GM18505 (cell line): ENCODE data around the gene MAP3K14.
"Not testable (repeated sequence)": the region's sequence is repeated elsewhere in the genome, so short reads cannot be mapped to it uniquely, and the experiment has no call there.

Source experiments
- ATAC-seq: cut with Tn5 transposase; IDR thresholded peaks from one replicate; pipeline ENCODE4 v1.9.1; 2021; ENCODE audit not compliant: unreplicated experiment
- POLR2A ChIP-seq: IDR thresholded peaks from 4 replicates; pipeline ENCODE4 v1.6.1; 2011; ENCODE audit warnings: borderline replicate concordance; ENCODE audit not compliant: insufficient read depth, insufficient read length; ENCODE audit errors: extremely low read depth

Gene MAP3K14

GRCh38 chr17:45261577-45262515, 55.0 kb downstream of the MAP3K14 start, which contains the start of gene SPATA32:
Gene SPATA32 (minus strand): TSS chr17:45262094. CDS start chr17:45262016, 78 bp downstream.
- peak; percentile 53 for ATAC-seq
- peak; percentile 45 for TF ChIP-seq POLR2A

DNA sequence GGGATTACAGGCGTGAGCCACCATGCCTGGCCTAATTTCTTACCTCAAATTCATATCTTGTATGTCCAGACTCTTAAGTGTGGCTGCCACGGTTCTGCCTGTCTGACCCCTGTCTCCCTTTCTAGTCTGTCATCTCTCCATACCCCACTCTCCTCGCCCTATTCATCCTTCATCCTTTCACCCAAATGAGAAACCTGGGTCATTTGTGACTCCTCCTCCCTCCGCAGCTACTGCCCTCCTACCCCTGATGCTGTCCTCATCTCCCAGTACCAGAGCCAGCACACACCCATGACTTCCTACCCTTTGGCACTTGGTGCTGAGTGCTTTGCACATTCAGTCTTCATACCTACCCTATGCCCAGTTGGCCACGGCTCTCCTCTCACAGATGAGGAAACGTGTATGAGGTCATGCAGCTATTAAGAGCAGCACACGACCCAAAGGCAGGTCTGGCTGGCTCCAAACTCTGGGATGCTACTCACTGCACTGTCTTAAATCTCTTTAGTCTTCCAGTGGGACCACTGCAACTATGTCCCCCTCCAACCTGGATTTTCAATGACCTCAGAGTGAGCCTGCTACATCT, 56.5 kb downstream of the MAP3K14 start:
- no peak for ATAC-seq
- TF ChIP-seq POLR2A: no peak

DNA sequence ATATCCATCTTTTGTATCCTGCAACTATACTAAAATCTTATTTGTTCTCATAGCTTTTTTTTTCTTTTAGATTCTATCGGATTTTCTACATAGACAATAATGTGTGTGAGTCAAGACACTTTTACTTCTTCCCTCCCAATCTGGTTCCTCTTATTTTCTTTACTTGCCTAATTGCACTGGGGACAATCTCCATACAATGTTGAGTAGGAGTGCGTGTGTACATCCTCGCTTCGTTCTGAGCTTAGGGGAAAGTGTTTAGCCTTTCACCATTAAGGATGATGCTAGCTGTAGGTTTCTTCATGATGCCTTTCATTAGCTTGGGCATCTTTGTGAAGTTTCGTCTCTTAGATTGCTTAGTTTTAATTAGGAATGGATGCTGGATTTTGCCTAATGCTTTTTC, 57.8 kb downstream of the MAP3K14 start:
- ATAC-seq: no peak
- no peak for TF ChIP-seq POLR2A

DNA sequence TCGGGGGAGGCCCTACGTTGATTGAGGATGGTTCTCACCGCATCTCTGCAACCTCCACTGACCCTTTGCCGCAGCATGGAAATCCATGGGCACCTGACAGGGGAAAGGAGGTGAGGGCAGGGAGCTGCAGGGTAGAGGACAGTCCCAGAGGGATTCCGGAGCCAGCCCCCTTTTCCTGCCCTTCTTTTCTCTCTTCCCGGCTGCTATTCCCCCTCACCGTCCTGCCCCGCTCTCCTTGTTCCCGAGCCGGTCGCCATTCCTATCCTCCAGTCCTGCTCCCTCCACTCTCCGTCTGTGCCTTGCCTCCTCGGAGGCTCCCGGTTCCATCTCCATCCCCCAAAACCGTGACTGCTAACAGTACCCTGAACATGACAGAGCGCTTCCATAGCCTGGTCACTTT, 59.7 kb downstream of the MAP3K14 start:
- ATAC-seq: no peak
- TF ChIP-seq POLR2A: no peak

DNA sequence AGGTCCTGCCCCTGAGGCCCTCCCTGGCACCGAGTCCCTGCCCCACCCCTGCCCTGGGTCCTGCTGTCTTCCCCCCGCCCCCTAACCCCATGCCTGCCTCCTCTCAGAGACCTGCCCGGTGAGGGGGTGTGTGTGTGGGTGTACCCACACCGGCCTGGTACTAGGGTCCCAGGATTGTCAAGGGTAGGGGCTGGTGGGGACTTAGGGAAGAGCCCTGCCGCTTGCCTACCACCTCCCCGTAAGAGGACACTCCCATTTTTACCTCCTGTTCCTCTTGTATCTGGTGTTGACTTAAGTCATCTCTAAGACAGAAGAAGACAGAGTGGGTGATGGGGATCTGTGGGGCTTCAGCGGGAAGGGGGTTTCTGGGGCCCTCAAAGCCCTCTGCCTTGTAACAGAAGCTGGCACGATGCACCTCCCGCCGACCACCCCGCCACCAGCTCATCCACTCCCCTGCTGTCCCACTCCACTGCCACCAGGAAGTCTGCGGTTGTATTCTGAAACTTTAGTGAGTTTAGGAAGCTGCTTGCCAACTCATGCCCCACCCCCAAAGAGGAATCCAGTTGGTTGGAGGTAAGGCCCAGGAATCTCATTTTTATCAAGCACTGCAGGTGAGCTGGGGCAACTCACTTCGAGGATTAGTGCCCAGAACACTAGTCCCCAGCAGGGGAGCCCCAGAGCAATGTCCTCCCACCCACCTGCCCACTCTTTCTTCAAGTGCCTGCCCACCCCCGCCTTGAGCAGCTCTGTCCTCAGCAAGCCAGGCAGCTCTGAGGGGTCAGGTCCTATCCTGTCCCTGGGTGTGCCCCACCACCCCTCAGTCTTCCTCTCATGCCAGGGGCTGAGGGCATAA, 60.5 kb downstream of the MAP3K14 start:
- no peak for ATAC-seq
- TF ChIP-seq POLR2A: no peak

- ATAC-seq: no peak
- no peak for TF ChIP-seq POLR2A
Measured at GRCh38 chr17:45255358-45255757, 61.5 kb downstream of the MAP3K14 start.

DNA sequence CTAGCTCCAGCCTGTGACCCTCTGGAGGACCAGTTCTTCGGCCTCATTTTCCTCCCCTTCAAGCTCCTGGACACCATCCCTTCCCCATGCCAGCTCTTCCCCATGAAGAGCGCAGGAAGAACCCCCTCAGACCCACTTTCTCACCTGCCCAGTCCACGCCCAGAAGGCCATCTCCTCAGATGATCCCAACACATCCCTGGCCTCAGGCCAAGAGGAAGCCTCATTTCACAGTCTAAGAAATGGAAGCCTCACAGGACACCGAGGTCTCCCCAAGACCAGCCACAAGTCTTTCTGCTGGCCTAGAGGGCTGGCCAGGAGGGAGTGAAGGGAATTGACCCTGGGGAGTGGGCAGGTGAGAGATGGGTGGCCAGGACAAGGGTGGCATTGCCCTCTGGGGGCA, 62.9 kb downstream of the MAP3K14 start:
- no peak for ATAC-seq
- no peak for TF ChIP-seq POLR2A

GRCh38 chr17:45253237-45253636, 63.6 kb downstream of the MAP3K14 start:
- not testable (repeated sequence) for ATAC-seq

DNA sequence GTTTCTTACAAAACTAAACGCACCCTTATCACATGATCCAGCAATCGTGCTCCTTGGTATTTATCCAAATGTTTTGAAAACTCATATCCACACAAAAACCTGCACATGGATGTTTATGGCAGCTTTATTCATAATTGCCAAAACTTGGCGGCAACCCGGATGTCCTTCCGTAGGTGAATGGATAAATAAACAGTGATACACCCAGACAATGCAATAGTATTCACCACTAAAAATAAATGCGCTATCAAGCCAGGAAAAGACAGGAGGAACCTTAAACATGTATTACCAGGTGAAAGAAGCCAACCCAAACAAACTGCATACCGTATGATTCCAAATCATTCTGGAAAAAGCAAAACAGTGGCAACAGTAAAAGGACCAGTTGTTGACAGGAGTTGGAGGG, 64.9 kb downstream of the MAP3K14 start:
- no peak for ATAC-seq
- TF ChIP-seq POLR2A: no peak

DNA sequence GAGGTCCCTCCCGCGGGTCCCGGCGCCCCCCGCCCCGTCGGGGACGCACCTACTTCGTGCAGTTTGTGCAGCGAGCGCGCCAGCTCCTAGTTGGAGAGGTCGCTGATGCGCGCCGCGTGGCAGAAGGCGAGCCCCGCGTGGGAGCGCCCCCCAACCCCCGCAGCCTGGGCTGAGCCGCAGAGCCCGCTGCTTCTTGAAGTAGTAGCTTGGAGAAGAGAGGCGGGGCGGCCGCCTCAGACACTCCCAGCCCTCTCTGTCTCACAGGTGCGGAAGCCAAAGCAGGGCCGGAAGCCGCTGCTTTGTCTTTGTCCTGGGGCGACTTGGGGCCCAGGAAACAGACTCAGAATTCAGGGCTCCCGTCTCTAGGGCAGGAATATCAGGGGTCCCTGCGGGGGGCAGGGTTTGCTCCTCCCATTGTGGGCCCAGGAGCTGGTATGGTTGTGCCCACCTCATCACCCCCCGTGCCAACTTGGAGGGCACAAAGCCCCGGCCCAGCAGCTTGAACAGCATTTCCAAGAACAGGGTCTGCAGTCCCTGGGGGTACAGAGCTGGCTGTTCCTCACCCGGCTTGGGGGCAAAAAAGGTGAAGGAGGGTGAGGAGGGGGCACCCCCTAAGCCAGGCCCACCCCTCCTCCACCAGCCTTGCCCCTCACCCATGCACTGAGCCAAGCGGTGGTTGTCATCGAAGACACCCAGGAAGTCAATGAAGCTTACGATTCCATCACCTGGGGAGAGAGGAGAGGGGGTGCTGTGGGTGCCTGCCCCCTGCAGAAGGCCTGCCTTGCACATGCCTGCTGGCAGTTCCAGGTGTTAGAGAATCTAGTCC, 68.5 kb downstream of the MAP3K14 start:
- peak; percentile 70 for TF ChIP-seq POLR2A
- peak; percentile 58 for ATAC-seq

DNA sequence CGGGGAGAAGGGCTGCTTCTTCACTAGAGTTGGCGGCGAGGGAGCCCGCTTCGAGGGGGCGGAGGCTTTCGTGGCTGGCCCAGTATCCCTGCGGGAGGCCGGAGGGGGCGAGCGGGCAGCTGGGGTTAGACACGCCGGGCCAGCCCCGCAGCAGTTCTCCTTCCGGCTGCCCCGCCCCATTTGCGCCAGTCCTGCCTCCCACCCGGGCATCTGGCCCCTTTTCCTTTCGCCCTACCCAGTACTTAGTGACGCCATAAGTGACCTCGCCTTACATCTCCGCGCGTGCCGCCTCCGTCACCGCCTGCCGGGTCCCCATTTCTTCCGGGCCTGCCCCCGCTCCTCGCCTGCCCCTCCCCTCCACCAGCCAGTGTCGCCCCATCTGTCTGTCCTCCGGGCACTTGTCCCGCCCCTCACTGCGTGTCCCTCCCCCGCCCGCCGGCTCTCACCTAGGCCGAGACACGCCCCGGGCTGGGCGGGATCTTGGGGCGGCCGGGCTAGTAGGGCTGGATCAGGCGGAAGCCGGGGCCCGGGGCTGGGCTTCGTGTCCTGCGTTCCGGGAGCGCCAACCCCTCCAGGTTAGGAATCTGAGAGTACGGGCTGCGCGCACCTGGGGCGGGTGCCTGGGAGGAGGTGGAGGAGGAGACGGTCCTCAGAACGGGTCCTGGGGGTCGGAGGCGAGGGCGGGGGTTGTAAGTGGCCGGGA, 69.2 kb downstream of the MAP3K14 start:
- peak; percentile 77 for ATAC-seq
- TF ChIP-seq POLR2A: peak; percentile 70

DNA sequence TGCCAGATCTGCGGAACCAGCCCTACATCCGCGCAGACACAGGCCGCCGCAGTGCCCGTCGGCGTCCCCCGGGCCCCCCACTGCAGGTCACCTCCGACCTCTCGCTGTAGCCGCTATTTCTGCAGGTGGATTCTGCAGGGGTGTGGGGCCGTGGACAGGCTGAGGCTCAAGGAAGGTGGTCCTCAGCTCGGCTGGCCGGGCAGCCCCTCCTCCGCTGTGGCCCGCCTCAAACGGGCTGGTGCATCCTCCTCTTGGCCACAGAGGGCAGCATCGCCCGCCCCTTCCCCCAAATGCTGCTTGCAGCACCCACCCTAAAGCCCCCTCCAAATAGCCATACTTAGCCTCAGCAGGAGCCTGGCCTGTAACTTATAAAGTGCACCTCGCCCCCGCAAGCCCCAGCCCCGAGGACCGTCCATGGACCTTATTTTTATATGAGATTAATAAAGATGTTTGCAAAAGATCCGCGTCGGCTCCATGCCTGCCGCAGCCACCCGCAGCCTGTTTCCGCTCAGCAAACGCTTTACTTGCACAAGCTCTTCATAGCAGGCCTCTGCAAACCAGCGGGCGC, 69.9 kb downstream of the MAP3K14 start:
- ATAC-seq: no peak
- no peak for TF ChIP-seq POLR2A
